Esophagus muscularis mucosa (tissue), 4 donors: ENCODE measurements around the gene ADORA2B. TPM values are rescaled to one million over a fixed set of nuclear protein-coding genes. Genes with fewer than 3 reads are reported as not detected.

Experiments used
- DNase-seq: peaks from one replicate; pipeline ENCODE4 v3.0.0-alpha.2; 2017; ENCODE audit errors: extremely low spot score
- H3K27ac ChIP-seq, 4 donors: fragments of 200-600 bp; sonication (generic); replicated peaks in 1 of 4; 1 replicate in 3 of 4; 2 replicates in 1 of 4; pipeline ENCODE4 v1.5.1; 2016 to 2019; ENCODE audit warnings: mild to moderate bottlenecking in 1 of 4
- H3K27me3 ChIP-seq, 4 donors: fragments of 200-600 bp; sonication (generic); one replicate each; pipeline versions ENCODE4 v1.5.1 to v1.6.0; 2016 to 2019
- H3K36me3 ChIP-seq, 4 donors: fragments of 200-600 bp; sonication (generic); one replicate each; pipeline ENCODE4 v1.5.1; 2016 to 2019
- H3K4me1 ChIP-seq, 4 donors: fragments of 200-600 bp; sonication (generic); one replicate each; pipeline ENCODE4 v1.5.1; 2016 to 2019
- H3K4me3 ChIP-seq, 4 donors: fragments of 200-600 bp; sonication (generic); 1 replicate in 2 of 4; 2 replicates in 2 of 4; pipeline ENCODE4 v1.5.1; 2016 to 2019; ENCODE audit warnings: mild to moderate bottlenecking in 4 of 4, moderate library complexity in 1 of 4
- H3K9me3 ChIP-seq, 4 donors: fragments of 200-600 bp; sonication (generic); 1 replicate in 3 of 4; 2 replicates in 1 of 4; pipeline ENCODE4 v1.5.1; 2016 to 2019
- CTCF ChIP-seq, 3 experiments: fragments of 200-600 bp in 2 of 3; fragments of 450-650 bp in 1 of 3; sonication (generic) in 2 of 3; IDR thresholded peaks; one replicate each; pipeline ENCODE4 v1.5.1; 2017 to 2019; ENCODE audit warnings: antibody characterized with exemption in 3 of 3, mild to moderate bottlenecking in 2 of 3, moderate library complexity in 1 of 3
- EP300 ChIP-seq: sonication (generic); formaldehyde crosslinking; IDR thresholded peaks from one replicate; pipeline ENCODE4 v1.6.1; 2017; ENCODE audit warnings: antibody characterized with exemption
- POLR2A ChIP-seq: fragments of 450-650 bp; IDR thresholded peaks from one replicate; pipeline ENCODE4 v1.6.1; 2017; ENCODE audit warnings: antibody characterized with exemption, moderate library complexity, mild to moderate bottlenecking, low read depth
- POLR2AphosphoS5 ChIP-seq, 2 donors: sonication (generic); formaldehyde crosslinking; IDR thresholded peaks; one replicate each; pipeline ENCODE4 v1.6.1; 2017; ENCODE audit warnings: antibody characterized with exemption in 2 of 2
- WGBS: methylation state at CpG from one replicate; pipeline ENCODE4 v1.1.5; 2018; 5-methylcytosine and 5-hydroxymethylcytosine counted together
- intact Hi-C: fragments of 100-400 bp; cut with DNase I; formaldehyde crosslinking; loops from one replicate; pipeline ENCODE4 v1.15.1; 2023
- total RNA-seq, 4 donors: library from RNA; depleted of rRNA; stranded (reverse); fragments of >200 nt; gene quantifications; one replicate each; pipeline versions ENCODE4 v1.1.0 to v1.2.1, GENCODE V29; 2016

ADORA2B gene
- total RNA-seq, 4 donors from 2014 or later = 0.26 to 0.75 (median 0.37) TPM

- Histone ChIP-seq H3K36me3 (peaks cover 0 to 20% (median 12%) of the 10 kb centered on the region in 4 donors), H3K27me3 (no peaks in the 10 kb centered on the region), H3K4me1 (peaks cover 0 to 2% (median under 1%) of the 10 kb centered on the region in 4 donors), H3K27ac (no peak overlapping the region), H3K9me3 (no peaks in the 10 kb centered on the region), H3K4me3 (no peak overlapping the region)
- TF ChIP-seq POLR2A (no peak), POLR2AphosphoS5 (IDR thresholded peaks at IDR 0.05) (no peak), CTCF (IDR thresholded peaks at IDR 0.05) (no peak), EP300 (no peak)
- no peak for DNase-seq
- 93% methylated on average over 4 of the region's 5 CpGs for WGBS
- intact Hi-C loops = no loop called here
These were observed 27.0 kb downstream of the ADORA2B start for GRCh38 chr17:15971882-15972281.

GRCh38 chr17:15972497-15972951 is 27.6 kb downstream of the ADORA2B start:
- intact Hi-C loops = no loop called here
- WGBS = 98% methylated on average over 4 of the region's 4 CpGs
- Histone ChIP-seq H3K27me3 (no peaks in the 10 kb centered on the region), H3K36me3 (peaks cover 3 to 27% (median 18%) of the 10 kb centered on the region in 4 donors), H3K4me1 (no peaks in the 10 kb centered on the region), H3K4me3 (no peak overlapping the region), H3K9me3 (no peaks in the 10 kb centered on the region), H3K27ac (no peak overlapping the region)
- DNase-seq = no peak
- TF ChIP-seq POLR2AphosphoS5 (IDR thresholded peaks at IDR 0.05) (no peak), POLR2A (no peak), CTCF (IDR thresholded peaks at IDR 0.05) (no peak), EP300 (no peak)

- Histone ChIP-seq H3K9me3 (no peaks in the 10 kb centered on the region), H3K27ac (no peak overlapping the region), H3K4me1 (no peaks in the 10 kb centered on the region), H3K27me3 (no peaks in the 10 kb centered on the region), H3K36me3 (peaks cover 8 to 32% (median 23%) of the 10 kb centered on the region in 4 donors), H3K4me3 (no peak overlapping the region)
- TF ChIP-seq POLR2A (no peak), CTCF (IDR thresholded peaks at IDR 0.05) (no peak), EP300 (no peak), POLR2AphosphoS5 (IDR thresholded peaks at IDR 0.05) (no peak)
- DNase-seq = no peak
- intact Hi-C loops = no loop called here
These were observed 28.1 kb downstream of the ADORA2B start for GRCh38 chr17:15973016-15973415.

- Histone ChIP-seq H3K27ac (no peak overlapping the region), H3K9me3 (no peaks in the 10 kb centered on the region), H3K36me3 (peaks cover 10 to 39% (median 25%) of the 10 kb centered on the region in 4 donors), H3K4me3 (no peak overlapping the region), H3K27me3 (no peaks in the 10 kb centered on the region), H3K4me1 (no peaks in the 10 kb centered on the region)
- TF ChIP-seq POLR2A (no peak), CTCF (IDR thresholded peaks at IDR 0.05) (no peak), EP300 (no peak), POLR2AphosphoS5 (IDR thresholded peaks at IDR 0.05) (no peak)
- intact Hi-C loops = no loop called here
- WGBS = 81% methylated on average over 6 of the region's 6 CpGs
- no peak for DNase-seq
These were observed 28.9 kb downstream of the ADORA2B start for GRCh38 chr17:15973834-15974233.

- intact Hi-C loops = no loop called here
- Histone ChIP-seq H3K27me3 (no peaks in the 10 kb centered on the region), H3K36me3 (peaks cover 24 to 71% (median 56%) of the 10 kb centered on the region in 4 donors), H3K9me3 (no peaks in the 10 kb centered on the region), H3K27ac (no peak overlapping the region), H3K4me3 (no peak overlapping the region), H3K4me1 (no peaks in the 10 kb centered on the region)
- 100% methylated on average over 2 of the region's 2 CpGs for WGBS
- TF ChIP-seq CTCF (IDR thresholded peaks at IDR 0.05) = no peak
- TF ChIP-seq POLR2A = no peak
- TF ChIP-seq EP300 = no peak
- TF ChIP-seq POLR2AphosphoS5 (IDR thresholded peaks at IDR 0.05) = no peak
- DNase-seq = no peak
These were observed 33.0 kb downstream of the ADORA2B start for GRCh38 chr17:15977894-15978293.
